Fibroblast of lung (primary cell): ENCODE measurements around the gene NUP62CL.

ENCODE experiments used
- EZH2 ChIP-seq: IDR thresholded peaks from 2 replicates; pipeline ENCODE4 v1.5.1; 2012; ENCODE audit warnings: low read length, control low read depth, mild to moderate bottlenecking; ENCODE audit errors: missing control alignments
- TF ChIP-seq, protein P1 (sequence below), 2 donors: IDR thresholded peaks in 1 of 2; conservative IDR thresholded peaks in 1 of 2; 1 replicate in 1 of 2; 2 replicates in 1 of 2; pipeline ENCODE4 v1.5.1; 2011 to 2012; ENCODE audit warnings: low read length in 2 of 2, control low read depth in 1 of 2, inconsistent platforms in 1 of 2, low read depth in 1 of 2, mild to moderate bottlenecking in 1 of 2

DNA sequence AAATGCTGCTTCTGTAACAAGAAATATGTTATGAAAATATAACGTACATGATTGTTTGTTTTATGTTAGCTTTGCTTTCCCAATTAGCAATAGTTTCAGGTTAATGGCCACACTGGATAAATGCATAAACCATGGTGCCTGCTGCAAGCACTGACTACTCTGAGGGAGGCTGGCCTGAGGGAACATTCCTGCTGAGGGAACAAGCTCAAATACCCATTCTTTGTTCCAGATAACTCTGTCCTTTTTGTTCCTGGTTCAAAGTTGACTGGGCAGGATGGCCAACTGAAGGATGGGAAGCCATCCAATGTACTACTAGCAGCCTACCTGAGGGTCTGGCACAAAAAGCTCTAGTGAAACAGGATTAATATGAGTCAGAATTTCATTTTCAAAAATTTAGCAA lies 37.5 kb downstream of the NUP62CL start:
- TF ChIP-seq, protein P1, sequence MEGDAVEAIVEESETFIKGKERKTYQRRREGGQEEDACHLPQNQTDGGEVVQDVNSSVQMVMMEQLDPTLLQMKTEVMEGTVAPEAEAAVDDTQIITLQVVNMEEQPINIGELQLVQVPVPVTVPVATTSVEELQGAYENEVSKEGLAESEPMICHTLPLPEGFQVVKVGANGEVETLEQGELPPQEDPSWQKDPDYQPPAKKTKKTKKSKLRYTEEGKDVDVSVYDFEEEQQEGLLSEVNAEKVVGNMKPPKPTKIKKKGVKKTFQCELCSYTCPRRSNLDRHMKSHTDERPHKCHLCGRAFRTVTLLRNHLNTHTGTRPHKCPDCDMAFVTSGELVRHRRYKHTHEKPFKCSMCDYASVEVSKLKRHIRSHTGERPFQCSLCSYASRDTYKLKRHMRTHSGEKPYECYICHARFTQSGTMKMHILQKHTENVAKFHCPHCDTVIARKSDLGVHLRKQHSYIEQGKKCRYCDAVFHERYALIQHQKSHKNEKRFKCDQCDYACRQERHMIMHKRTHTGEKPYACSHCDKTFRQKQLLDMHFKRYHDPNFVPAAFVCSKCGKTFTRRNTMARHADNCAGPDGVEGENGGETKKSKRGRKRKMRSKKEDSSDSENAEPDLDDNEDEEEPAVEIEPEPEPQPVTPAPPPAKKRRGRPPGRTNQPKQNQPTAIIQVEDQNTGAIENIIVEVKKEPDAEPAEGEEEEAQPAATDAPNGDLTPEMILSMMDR (conservative IDR thresholded peaks at IDR 0.05 in 1 of 2, IDR thresholded peaks at IDR 0.05 in 1 of 2; ENCODE audit: low read depth in 1 of 2, low read length in 2 of 2) = no peak
- no peak for TF ChIP-seq EZH2
